Liver (tissue), 9 donors: ENCODE data around the gene SPAG16. TPM values are rescaled to one million over a fixed set of nuclear protein-coding genes. Genes with fewer than 3 reads are reported as not detected.

Experiments
- DNase-seq: peaks from one replicate; pipeline ENCODE4 v3.0.0-alpha.2; 2017; ENCODE audit warnings: low spot score
- H3K27ac ChIP-seq, 2 donors: one replicate each; pipeline ENCODE4 v1.7.0; 2013; ENCODE audit warnings: inconsistent platforms in 2 of 2, low read length in 2 of 2, control low read depth in 1 of 2, low read depth in 1 of 2, mild to moderate bottlenecking in 1 of 2
- H3K27me3 ChIP-seq, 4 donors: one replicate each; pipeline versions ENCODE4 v1.6.1 to v1.7.0; 2013; ENCODE audit warnings: low read length in 3 of 4, inconsistent platforms in 1 of 4, mild to moderate bottlenecking in 1 of 4, moderate library complexity in 1 of 4; ENCODE audit not compliant: control insufficient read depth in 4 of 4, insufficient read depth in 4 of 4
- H3K36me3 ChIP-seq, 4 donors: one replicate each; pipeline versions ENCODE4 v1.6.1 to v1.7.0; 2013; ENCODE audit warnings: low read length in 3 of 4, mild to moderate bottlenecking in 3 of 4, low read depth in 1 of 4, moderate library complexity in 1 of 4; ENCODE audit not compliant: control insufficient read depth in 4 of 4, insufficient read depth in 3 of 4
- H3K4me1 ChIP-seq, 4 donors: one replicate each; pipeline versions ENCODE4 v1.6.1 to v1.7.0; 2013; ENCODE audit warnings: low read length in 3 of 4, mild to moderate bottlenecking in 3 of 4, moderate library complexity in 1 of 4; ENCODE audit not compliant: control insufficient read depth in 4 of 4, insufficient read depth in 4 of 4
- H3K4me3 ChIP-seq, 3 donors: one replicate each; pipeline versions ENCODE4 v1.6.1 to v1.7.0; 2013; ENCODE audit warnings: low read length in 3 of 3, control low read depth in 1 of 3, low read depth in 1 of 3, mild to moderate bottlenecking in 1 of 3
- H3K9ac ChIP-seq, 2 donors: one replicate each; pipeline ENCODE4 v1.7.0; 2013; ENCODE audit warnings: low read length in 2 of 2, mild to moderate bottlenecking in 2 of 2, moderate library complexity in 2 of 2, control low read depth in 1 of 2, low read depth in 1 of 2
- H3K9me3 ChIP-seq, 4 donors: one replicate each; pipeline versions ENCODE4 v1.6.1 to v1.7.0; 2013; ENCODE audit warnings: low read length in 3 of 4; ENCODE audit not compliant: control insufficient read depth in 4 of 4
- ATF3 ChIP-seq: IDR thresholded peaks from 2 replicates; pipeline ENCODE4 v1.6.1; 2016; ENCODE audit warnings: antibody characterized with exemption
- EGR1 ChIP-seq, 2 donors: IDR thresholded peaks; 2 replicates each; pipeline ENCODE4 v1.6.1; 2016 to 2018; ENCODE audit warnings: antibody characterized with exemption in 2 of 2, low read depth in 2 of 2
- FOXA1 ChIP-seq: IDR thresholded peaks from 2 replicates; pipeline ENCODE4 v1.6.1; 2016; ENCODE audit warnings: antibody characterized with exemption
- FOXA2 ChIP-seq: IDR thresholded peaks from 2 replicates; pipeline ENCODE4 v1.6.1; 2016; ENCODE audit warnings: antibody characterized with exemption
- GABPA ChIP-seq, 2 donors: IDR thresholded peaks in 1 of 2; conservative IDR thresholded peaks in 1 of 2; 2 replicates each; pipeline ENCODE4 v1.6.1; 2016; ENCODE audit warnings: antibody characterized with exemption in 2 of 2, mild to moderate bottlenecking in 1 of 2, moderate library complexity in 1 of 2
- HNF4A ChIP-seq, 2 donors: conservative IDR thresholded peaks; 2 replicates each; pipeline ENCODE4 v1.6.1; 2016; ENCODE audit warnings: antibody characterized with exemption in 2 of 2, mild to moderate bottlenecking in 2 of 2
- HNF4G ChIP-seq: IDR thresholded peaks from 2 replicates; pipeline ENCODE4 v1.6.1; 2016; ENCODE audit warnings: antibody characterized with exemption
- JUND ChIP-seq, 2 donors: IDR thresholded peaks; 2 replicates each; pipeline ENCODE4 v1.6.1; 2016; ENCODE audit warnings: antibody characterized with exemption in 2 of 2
- NR2F2 ChIP-seq: IDR thresholded peaks from 2 replicates; pipeline ENCODE4 v1.6.1; 2016; ENCODE audit warnings: antibody characterized with exemption
- RAD21 ChIP-seq, 2 donors: IDR thresholded peaks; 2 replicates each; pipeline ENCODE4 v1.6.1; 2016; ENCODE audit warnings: antibody characterized with exemption in 2 of 2, mild to moderate bottlenecking in 2 of 2
- RXRA ChIP-seq, 2 donors: IDR thresholded peaks; 2 replicates each; pipeline ENCODE4 v1.6.1; 2017 to 2018; ENCODE audit warnings: antibody characterized with exemption in 2 of 2, mild to moderate bottlenecking in 1 of 2
- SP1 ChIP-seq: IDR thresholded peaks from 2 replicates; pipeline ENCODE4 v1.6.1; 2018; ENCODE audit warnings: antibody characterized with exemption, mild to moderate bottlenecking
- TAF1 ChIP-seq: conservative IDR thresholded peaks from 2 replicates; pipeline ENCODE4 v1.6.1; 2016; ENCODE audit warnings: antibody characterized with exemption, mild to moderate bottlenecking
- YY1 ChIP-seq: IDR thresholded peaks from 2 replicates; pipeline ENCODE4 v1.6.1; 2016; ENCODE audit warnings: antibody characterized with exemption, mild to moderate bottlenecking
- ZBTB33 ChIP-seq: IDR thresholded peaks from 2 replicates; pipeline ENCODE4 v1.6.1; 2016; ENCODE audit warnings: antibody characterized with exemption
- WGBS: extraction: QIAGEN DNeasy Blood & Tissue Kit; methylation state at CpG from one replicate; pipeline ENCODE4 v1.1.7; 2013; 5-methylcytosine and 5-hydroxymethylcytosine counted together
- polyA plus RNA-seq, 2 donors: library from polyadenylated mRNA; stranded (reverse) in 1 of 2; unstranded in 1 of 2; fragments of 200-250 nt in 1 of 2; fragments of >200 nt in 1 of 2; fragmentation: Nextera tagmentation in 1 of 2; extraction: Ambion mirVana in 1 of 2; gene quantifications; one replicate each; pipeline versions ENCODE4 v1.2.1 to v1.2.3, GENCODE V29; 2013 to 2015
- total RNA-seq, 2 donors: library from RNA; depleted of rRNA; stranded (reverse); fragments of >200 nt; gene quantifications; one replicate each; pipeline ENCODE4 v1.2.3, GENCODE V29; 2014
- TF ChIP-seq, protein P1 (sequence below): fragments of 150-350 bp; IDR thresholded peaks from 2 replicates; pipeline ENCODE4 v1.5.1; 2017; ENCODE audit warnings: improper control_type of control experiment, low read depth, low read length; ENCODE audit not compliant: missing input control
- TF ChIP-seq, protein P2 (sequence below): IDR thresholded peaks from 2 replicates; pipeline ENCODE4 v1.6.1; 2016; ENCODE audit warnings: antibody characterized with exemption, mild to moderate bottlenecking
- donor health status: healthy.
- donor health status: healthy.
- donor health status: healthy.
- donor health status: healthy.
- donor health status: healthy.

The SPAG16 gene
- total and polyA plus RNA-seq, 4 donors: 6.4 to 12.7 (median 11.4) TPM

GRCh38 chr2:214127170-214127569 lies 842.9 kb downstream of the SPAG16 start:
- H3K27me3 ChIP-seq: no peaks in the 10 kb centered on the region
- H3K36me3 ChIP-seq: no peaks in the 10 kb centered on the region
- no peaks in the 10 kb centered on the region for H3K9me3 ChIP-seq
- H3K9ac ChIP-seq: no peak overlapping the region
- no peak overlapping the region for H3K27ac ChIP-seq
- TF ChIP-seq ATF3: no peak
- TF ChIP-seq, protein P1, sequence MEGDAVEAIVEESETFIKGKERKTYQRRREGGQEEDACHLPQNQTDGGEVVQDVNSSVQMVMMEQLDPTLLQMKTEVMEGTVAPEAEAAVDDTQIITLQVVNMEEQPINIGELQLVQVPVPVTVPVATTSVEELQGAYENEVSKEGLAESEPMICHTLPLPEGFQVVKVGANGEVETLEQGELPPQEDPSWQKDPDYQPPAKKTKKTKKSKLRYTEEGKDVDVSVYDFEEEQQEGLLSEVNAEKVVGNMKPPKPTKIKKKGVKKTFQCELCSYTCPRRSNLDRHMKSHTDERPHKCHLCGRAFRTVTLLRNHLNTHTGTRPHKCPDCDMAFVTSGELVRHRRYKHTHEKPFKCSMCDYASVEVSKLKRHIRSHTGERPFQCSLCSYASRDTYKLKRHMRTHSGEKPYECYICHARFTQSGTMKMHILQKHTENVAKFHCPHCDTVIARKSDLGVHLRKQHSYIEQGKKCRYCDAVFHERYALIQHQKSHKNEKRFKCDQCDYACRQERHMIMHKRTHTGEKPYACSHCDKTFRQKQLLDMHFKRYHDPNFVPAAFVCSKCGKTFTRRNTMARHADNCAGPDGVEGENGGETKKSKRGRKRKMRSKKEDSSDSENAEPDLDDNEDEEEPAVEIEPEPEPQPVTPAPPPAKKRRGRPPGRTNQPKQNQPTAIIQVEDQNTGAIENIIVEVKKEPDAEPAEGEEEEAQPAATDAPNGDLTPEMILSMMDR: no peak
- TF ChIP-seq, protein P2, sequence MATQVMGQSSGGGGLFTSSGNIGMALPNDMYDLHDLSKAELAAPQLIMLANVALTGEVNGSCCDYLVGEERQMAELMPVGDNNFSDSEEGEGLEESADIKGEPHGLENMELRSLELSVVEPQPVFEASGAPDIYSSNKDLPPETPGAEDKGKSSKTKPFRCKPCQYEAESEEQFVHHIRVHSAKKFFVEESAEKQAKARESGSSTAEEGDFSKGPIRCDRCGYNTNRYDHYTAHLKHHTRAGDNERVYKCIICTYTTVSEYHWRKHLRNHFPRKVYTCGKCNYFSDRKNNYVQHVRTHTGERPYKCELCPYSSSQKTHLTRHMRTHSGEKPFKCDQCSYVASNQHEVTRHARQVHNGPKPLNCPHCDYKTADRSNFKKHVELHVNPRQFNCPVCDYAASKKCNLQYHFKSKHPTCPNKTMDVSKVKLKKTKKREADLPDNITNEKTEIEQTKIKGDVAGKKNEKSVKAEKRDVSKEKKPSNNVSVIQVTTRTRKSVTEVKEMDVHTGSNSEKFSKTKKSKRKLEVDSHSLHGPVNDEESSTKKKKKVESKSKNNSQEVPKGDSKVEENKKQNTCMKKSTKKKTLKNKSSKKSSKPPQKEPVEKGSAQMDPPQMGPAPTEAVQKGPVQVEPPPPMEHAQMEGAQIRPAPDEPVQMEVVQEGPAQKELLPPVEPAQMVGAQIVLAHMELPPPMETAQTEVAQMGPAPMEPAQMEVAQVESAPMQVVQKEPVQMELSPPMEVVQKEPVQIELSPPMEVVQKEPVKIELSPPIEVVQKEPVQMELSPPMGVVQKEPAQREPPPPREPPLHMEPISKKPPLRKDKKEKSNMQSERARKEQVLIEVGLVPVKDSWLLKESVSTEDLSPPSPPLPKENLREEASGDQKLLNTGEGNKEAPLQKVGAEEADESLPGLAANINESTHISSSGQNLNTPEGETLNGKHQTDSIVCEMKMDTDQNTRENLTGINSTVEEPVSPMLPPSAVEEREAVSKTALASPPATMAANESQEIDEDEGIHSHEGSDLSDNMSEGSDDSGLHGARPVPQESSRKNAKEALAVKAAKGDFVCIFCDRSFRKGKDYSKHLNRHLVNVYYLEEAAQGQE: no peak
- TF ChIP-seq GABPA (IDR thresholded peaks at IDR 0.05 in 1 of 2, conservative IDR thresholded peaks at IDR 0.05 in 1 of 2): no peak
- TF ChIP-seq RXRA (IDR thresholded peaks at IDR 0.05): no peak
- no peak for TF ChIP-seq EGR1 (IDR thresholded peaks at IDR 0.05; ENCODE audit: low read depth in 2 of 2)
- TF ChIP-seq HNF4G: no peak
- TF ChIP-seq SP1: no peak
- TF ChIP-seq ZBTB33: no peak
- TF ChIP-seq FOXA2: no peak
- no peak for TF ChIP-seq JUND (IDR thresholded peaks at IDR 0.05)
- TF ChIP-seq RAD21 (IDR thresholded peaks at IDR 0.05): no peak
- TF ChIP-seq HNF4A (conservative IDR thresholded peaks at IDR 0.05): no peak
- H3K4me1 ChIP-seq: no peaks in the 10 kb centered on the region
- no peak overlapping the region for H3K4me3 ChIP-seq
- no peak for DNase-seq

DNA sequence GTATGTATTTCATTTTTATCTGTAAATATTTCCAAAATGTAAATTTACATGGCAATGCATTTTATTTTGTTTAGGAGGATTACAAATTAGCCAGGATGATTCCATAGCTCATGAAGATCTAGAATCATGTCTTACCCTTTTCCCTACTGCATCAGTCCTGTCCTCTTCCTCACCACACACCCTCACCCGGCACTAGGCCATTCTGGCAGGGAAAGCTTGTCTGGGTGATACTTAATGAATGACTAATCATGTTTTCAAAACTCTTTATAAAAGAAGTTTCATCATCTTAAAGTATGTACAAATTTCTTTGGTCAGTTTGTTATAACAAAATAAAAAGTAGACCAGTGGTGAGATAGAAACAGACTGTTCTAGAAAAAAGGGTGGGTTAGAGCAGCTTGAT lies 843.3 kb downstream of the SPAG16 start:
- 52% methylated on average over 1 of the region's 1 CpG for WGBS
- DNase-seq: no peak
- TF ChIP-seq, protein P2: no peak
- no peak for TF ChIP-seq FOXA1
- no peak for TF ChIP-seq ZBTB33
- no peak for TF ChIP-seq TAF1
- TF ChIP-seq GABPA (IDR thresholded peaks at IDR 0.05 in 1 of 2, conservative IDR thresholded peaks at IDR 0.05 in 1 of 2): no peak
- no peak for TF ChIP-seq EGR1 (IDR thresholded peaks at IDR 0.05; ENCODE audit: low read depth in 2 of 2)
- TF ChIP-seq HNF4A (conservative IDR thresholded peaks at IDR 0.05): no peak
- no peak for TF ChIP-seq RXRA (IDR thresholded peaks at IDR 0.05)
- TF ChIP-seq FOXA2: no peak
- no peak for TF ChIP-seq HNF4G
- TF ChIP-seq NR2F2: no peak
- TF ChIP-seq YY1: no peak
- no peak for TF ChIP-seq ATF3
- TF ChIP-seq RAD21 (IDR thresholded peaks at IDR 0.05): no peak

More for the DNA sequence above, 843.3 kb downstream of the SPAG16 start:
- Histone ChIP-seq H3K4me3 (no peak overlapping the region), H3K9me3 (no peaks in the 10 kb centered on the region), H3K27me3 (no peaks in the 10 kb centered on the region), H3K4me1 (no peaks in the 10 kb centered on the region), H3K27ac (no peak overlapping the region), H3K36me3 (no peaks in the 10 kb centered on the region), H3K9ac (no peak overlapping the region)
